Sciatic nerve (tissue), 2 donors: ENCODE results near the gene KRT14. TPM values are rescaled to one million over a fixed set of nuclear protein-coding genes. Genes with fewer than 3 reads are reported as not detected.
"Not testable (repeated sequence)": the region's sequence is repeated elsewhere in the genome, so short reads cannot be mapped to it uniquely, and the experiment has no call there.

Experiments
- ATAC-seq: fragments of 200-7000 bp; cut with Tn5 transposase; one replicate; pipeline ENCODE4 v1.9.1; 2020; ENCODE audit warnings: mild to moderate bottlenecking, moderate library complexity
- DNase-seq: peaks from one replicate; pipeline ENCODE4 v3.0.0-alpha.2; 2020; ENCODE audit warnings: low spot score
- intact Hi-C: fragments of 100-400 bp; cut with DNase I; formaldehyde crosslinking; loops from one replicate; pipeline ENCODE4 v1.14.2; 2022
- total RNA-seq: library from RNA; stranded (reverse); fragmentation: NEBNext Ultra II Directional; extraction: Animal tissue kit (Norgen Biotek cat#: 25700); gene quantifications from one replicate; pipeline ENCODE4 v1.2.1, GENCODE V29; 2021
- donor health status: DM: no; HTN: no; CAD: no.
- donor health status: DM: no; HTN: no; CAD: no.

KRT14 gene
- total RNA-seq, 1 donor from 2014 or later: 82.1 TPM

DNA sequence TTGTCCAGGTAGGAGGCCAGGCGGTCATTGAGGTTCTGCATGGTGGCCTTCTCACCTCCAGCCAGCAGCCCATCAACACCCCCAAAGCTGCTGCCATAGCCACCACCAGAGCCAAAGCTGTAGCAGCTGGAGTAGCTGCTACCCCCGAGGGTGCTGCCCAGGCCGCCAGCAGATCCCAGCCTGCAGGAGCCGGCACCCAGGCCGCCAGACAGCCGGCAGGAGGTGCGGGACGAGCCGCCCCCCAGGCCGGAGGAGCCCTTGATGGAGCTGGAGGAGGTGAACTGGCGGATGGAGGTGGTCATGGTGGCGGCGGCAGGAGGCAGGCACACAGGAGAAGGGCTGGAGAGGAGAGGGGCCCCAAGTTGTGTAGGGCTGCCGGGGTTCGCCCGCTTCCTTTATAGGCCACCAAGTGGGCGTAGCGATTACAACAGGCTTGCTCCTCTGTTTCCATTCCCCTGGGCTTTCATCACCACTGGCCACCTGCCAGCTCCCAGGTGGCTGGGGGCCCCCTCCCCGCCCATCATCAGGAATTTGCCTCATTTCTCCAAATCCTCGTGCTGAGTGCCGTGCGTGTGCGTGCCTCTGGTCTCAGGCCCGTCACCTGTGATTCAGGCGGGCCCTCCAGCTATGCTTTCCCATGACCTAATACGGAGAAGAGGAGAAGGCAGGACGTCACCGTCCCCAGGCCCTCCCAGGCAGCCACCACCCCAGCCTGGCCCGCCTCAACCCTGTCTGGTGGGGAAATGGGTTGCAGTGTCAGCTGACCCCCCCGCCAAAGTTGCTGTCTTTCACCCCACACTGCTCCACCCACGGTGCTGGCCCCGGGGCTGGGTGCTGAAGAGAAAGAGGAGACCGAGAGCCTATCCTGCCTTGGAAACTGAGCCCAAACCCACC lies 37.8 kb upstream of the KRT14 start, which contains the start of gene KRT17:
Gene KRT17, minus strand, starts transcription at position 368 of the 894 bp plus-strand sequence. Its CDS starts 66 bp downstream, at position 302.
- intact Hi-C loops: no loop called here
- DNase-seq: no peak
- no peak for ATAC-seq

DNA sequence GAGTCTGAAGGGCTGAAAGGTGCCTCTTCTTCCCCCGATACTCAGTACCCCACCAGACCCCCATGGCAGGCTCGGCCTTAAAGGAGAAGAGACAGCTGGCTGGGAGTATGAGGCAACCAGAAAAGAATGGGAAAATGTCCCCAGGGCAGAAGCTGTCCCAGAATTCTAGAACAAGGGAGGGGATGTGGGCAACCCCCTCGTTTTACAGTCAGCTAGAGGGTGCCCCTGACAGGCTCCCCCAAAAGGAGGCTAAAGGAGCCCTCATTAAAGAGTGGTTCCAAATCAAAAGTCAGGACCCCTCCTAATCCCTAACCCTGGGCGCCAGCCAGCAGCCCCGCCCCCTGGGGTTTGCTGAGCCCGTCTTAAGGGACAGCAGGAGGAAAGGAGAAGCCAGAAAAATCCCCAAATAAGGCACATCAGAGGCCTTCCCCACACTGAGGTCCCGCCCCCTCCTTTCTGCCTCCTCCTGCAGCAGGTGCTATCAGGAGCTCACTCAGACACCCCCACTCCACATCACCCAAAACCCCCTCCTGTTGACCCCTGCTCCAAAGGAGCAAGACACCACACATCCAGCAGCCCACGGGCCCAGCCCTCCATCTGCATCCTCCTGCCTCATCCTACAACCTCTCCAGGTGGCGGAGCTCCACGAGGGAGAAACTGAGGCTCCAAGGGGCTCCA lies 36.6 kb upstream of the KRT14 start:
- ATAC-seq, DNase-seq, intact Hi-C loops: not testable (repeated sequence)

- DNase-seq, ATAC-seq, intact Hi-C loops: not testable (repeated sequence)
Observed at GRCh38 chr17:41622340-41623183, 35.9 kb upstream of the KRT14 start.

DNA sequence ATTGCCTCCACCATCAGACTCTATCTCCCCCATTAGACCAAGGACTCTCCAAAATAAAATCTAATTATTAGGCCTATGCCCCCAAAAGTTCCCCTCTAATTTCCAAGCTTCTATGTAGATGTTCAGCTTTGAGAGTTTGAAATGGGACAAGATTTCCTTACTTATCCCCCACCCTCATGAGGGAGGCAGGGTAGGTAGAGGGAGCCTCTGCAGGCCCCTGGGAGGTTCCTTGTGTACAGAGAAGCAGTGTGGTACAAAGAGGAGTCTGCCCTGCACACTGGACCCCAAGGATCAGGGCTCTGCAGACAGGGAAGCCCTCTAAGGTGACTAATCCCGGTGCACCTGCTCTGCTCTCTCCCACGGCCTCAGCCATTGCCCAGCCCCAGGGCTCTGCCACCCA lies 35.2 kb upstream of the KRT14 start:
- intact Hi-C loops: no loop called here
- DNase-seq (no peak), ATAC-seq (no peak)

DNA sequence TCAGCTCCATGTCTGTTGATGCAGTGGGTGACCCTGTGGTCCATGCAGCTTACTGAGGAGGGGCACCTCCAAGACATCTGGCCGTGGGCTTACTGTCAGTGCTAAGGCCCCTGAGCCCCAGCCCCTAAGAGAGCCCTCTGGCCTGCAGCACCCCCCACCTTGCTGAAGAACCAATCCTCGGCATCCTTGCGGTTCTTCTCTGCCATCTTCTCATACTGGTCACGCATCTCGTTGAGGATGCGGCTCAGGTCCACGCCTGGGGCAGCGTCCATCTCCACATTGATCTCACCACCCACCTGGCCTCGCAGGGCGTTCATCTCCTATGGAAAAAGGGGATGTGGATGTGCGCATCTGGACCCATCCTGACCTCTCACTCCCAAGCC lies 34.7 kb upstream of the KRT14 start:
- intact Hi-C loops, DNase-seq, ATAC-seq: not testable (repeated sequence)

GRCh38 chr17:41620583-41621434 lies 34.1 kb upstream of the KRT14 start:
- no peak for DNase-seq
- intact Hi-C loops: no loop called here
- ATAC-seq: no peak

GRCh38 chr17:41619927-41620582 lies 33.4 kb upstream of the KRT14 start:
- ATAC-seq, DNase-seq, intact Hi-C loops: not testable (repeated sequence)

- ATAC-seq (no peak), DNase-seq (no peak)
- intact Hi-C loops: no loop called here
Observed at GRCh38 chr17:41619036-41619926, 32.6 kb upstream of the KRT14 start.

DNA sequence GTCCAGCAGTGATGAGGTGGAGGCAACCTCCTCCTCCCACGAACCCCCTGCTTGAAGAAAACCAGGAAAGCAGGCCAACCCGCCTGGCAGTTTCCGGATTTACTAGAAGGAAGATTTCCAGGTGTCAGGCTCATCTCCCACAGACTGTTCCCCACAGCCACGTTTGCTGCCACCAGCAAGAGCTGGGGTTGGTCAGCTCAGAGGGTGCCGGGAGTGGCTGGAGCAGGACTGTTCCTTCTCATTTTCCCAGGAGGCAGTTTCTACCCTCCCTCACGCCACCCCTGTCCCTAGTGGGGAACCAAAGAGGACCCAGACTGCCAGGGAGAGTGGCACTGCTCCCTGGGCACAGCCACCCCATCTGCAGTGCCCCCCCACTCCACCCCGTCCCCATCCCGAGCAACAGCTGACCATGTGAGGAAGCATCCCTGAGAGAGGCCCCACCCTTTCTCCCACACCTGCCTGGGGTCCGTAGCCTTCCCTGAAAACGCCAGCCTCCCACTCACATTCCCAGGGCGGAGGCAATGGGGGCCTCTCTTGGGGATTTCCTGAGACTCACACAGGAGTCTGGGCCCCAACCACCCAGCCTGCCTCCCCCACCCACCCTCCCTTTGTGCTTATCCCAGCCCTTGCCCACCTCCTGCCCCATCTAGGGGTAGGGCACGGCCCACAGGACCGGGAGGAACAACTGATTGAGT lies 31.8 kb upstream of the KRT14 start:
- DNase-seq (no peak), ATAC-seq (no peak)
- intact Hi-C loops: no loop called here

DNA sequence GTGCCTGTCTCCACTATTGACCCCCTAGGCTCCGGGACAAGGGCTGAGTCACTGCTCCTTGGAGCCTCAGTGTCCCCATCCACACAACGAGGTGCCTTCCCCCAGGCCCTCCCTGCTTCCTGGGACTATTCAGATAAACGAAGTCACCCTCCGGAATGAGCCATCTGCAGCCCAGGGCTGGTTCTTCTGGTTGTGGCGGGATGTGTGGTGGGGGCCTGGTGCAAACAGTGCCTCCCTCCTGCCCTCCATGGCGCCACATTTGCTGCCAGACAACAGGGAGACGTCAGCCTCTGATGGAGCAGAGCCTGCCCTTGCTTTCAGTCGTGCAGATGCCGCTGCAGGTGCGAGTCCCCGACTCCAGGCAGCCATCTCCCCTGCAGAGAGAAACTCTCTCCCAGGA lies 31.0 kb upstream of the KRT14 start:
- ATAC-seq: no peak
- DNase-seq: no peak
- intact Hi-C loops: no loop called here

GRCh38 chr17:41617136-41617535 lies 30.4 kb upstream of the KRT14 start:
- no peak for ATAC-seq

DNA sequence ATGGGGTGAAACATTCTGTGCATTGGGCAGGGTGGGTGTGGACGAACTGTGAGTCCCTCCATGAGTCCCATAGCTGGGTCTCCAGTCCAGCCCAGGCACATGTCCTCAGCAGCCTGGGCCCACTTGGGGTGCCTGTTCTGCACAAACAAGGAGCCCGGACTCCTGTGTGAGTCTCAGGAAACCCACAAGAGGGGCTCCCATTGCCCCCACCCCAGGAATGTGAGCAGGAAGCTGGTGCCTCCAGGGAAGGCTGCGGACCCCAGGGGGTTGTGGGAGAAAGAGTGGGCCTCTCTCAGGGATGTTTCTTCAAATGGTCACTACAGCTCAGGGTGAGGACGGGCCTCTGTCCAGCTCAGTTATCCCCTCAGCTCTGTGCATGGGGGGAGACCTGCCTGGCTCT lies 29.8 kb upstream of the KRT14 start:
- DNase-seq, ATAC-seq, intact Hi-C loops: not testable (repeated sequence)

More at GRCh38 chr17:41617136-41617535, 30.4 kb upstream of the KRT14 start:
- intact Hi-C loops: no loop called here
- no peak for DNase-seq

GRCh38 chr17:41615454-41615853 lies 28.8 kb upstream of the KRT14 start:
- DNase-seq: no peak
- intact Hi-C loops: no loop called here
- ATAC-seq: no peak

GRCh38 chr17:41614767-41615166 lies 28.1 kb upstream of the KRT14 start:
- not testable (repeated sequence) for DNase-seq

DNA sequence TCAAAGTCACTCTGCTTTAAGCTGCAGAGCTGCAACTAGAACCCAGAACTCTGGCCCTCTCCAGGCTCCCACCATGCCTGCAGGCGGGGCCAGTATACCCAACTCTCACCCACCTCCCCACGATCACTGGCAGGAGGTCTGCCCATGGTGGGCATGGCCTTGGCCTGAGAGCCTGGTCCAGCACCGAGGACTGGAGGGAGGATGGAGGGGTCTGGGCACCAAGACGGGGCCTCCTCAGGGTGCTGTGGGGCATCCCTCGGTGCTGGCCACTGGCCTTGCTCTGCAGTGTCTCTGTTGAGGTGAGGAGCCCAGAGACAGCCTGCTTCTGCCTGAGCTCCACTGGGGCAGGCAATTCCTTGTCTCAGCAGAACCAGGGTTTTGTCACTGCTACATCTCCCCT lies 27.4 kb upstream of the KRT14 start:
- intact Hi-C loops: no loop called here
- no peak for DNase-seq
- no peak for ATAC-seq

More at GRCh38 chr17:41614767-41615166, 28.1 kb upstream of the KRT14 start:
- intact Hi-C loops, ATAC-seq: not testable (repeated sequence)
